Type B pancreatic cell (in vitro differentiated cells): ENCODE measurements around the gene DUSP9. TPM values are rescaled to one million over a fixed set of nuclear protein-coding genes. Genes with fewer than 3 reads are reported as not detected.

Experiments
- DNase-seq: peaks from one replicate; pipeline ENCODE4 v3.0.0; 2021; ENCODE audit warnings: mixed read lengths; ENCODE audit not compliant: unreplicated experiment; ENCODE audit errors: extremely low spot score
- H3K27ac Mint-ChIP-seq: 2 replicates; pipeline ENCODE4 v1.8.0; 2021; ENCODE audit warnings: mild to moderate bottlenecking, mixed read lengths
- H3K27me3 Mint-ChIP-seq: 2 replicates; pipeline ENCODE4 v1.8.0; 2021; ENCODE audit warnings: mixed read lengths
- H3K36me3 Mint-ChIP-seq: 2 replicates; pipeline ENCODE4 v1.8.0; 2021; ENCODE audit warnings: mixed read lengths
- H3K4me1 Mint-ChIP-seq: one replicate; pipeline ENCODE4 v1.8.0; 2021; ENCODE audit warnings: mixed read lengths; ENCODE audit not compliant: unreplicated experiment
- H3K4me3 Mint-ChIP-seq: 2 replicates; pipeline ENCODE4 v1.8.0; 2021; ENCODE audit warnings: mild to moderate bottlenecking, mixed read lengths
- H3K9me3 Mint-ChIP-seq: 2 replicates; pipeline ENCODE4 v1.8.0; 2021; ENCODE audit warnings: mixed read lengths
- total RNA-seq: library from RNA; stranded (reverse); gene quantifications from 2 replicates; pipeline ENCODE4 v1.2.1, GENCODE V29; 2021; ENCODE audit warnings: low replicate concordance
- TF ChIP-seq, protein P1 (sequence below): fragments of 200-600 bp; sonication (generic); conservative IDR thresholded peaks from 2 replicates; pipeline ENCODE4 v1.5.0; 2021; ENCODE audit warnings: antibody characterized with exemption, mild to moderate bottlenecking

The DUSP9 gene
- total RNA-seq, 1 donor from 2014 or later = 9.5 TPM

- TF ChIP-seq, protein P1, sequence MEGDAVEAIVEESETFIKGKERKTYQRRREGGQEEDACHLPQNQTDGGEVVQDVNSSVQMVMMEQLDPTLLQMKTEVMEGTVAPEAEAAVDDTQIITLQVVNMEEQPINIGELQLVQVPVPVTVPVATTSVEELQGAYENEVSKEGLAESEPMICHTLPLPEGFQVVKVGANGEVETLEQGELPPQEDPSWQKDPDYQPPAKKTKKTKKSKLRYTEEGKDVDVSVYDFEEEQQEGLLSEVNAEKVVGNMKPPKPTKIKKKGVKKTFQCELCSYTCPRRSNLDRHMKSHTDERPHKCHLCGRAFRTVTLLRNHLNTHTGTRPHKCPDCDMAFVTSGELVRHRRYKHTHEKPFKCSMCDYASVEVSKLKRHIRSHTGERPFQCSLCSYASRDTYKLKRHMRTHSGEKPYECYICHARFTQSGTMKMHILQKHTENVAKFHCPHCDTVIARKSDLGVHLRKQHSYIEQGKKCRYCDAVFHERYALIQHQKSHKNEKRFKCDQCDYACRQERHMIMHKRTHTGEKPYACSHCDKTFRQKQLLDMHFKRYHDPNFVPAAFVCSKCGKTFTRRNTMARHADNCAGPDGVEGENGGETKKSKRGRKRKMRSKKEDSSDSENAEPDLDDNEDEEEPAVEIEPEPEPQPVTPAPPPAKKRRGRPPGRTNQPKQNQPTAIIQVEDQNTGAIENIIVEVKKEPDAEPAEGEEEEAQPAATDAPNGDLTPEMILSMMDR = no peak
- Mint-ChIP-seq H3K4me1 (no peaks in the 10 kb centered on the region), H3K27ac (no peak overlapping the region), H3K4me3 (no peak overlapping the region), H3K27me3 (no peaks in the 10 kb centered on the region), H3K9me3 (peaks cover 6% of the 10 kb centered on the region), H3K36me3 (no peaks in the 10 kb centered on the region)
- no peak for DNase-seq
Measured at GRCh38 chrX:153631907-153632594, 15.0 kb upstream of the DUSP9 start.

GRCh38 chrX:153632595-153632946 is 14.4 kb upstream of the DUSP9 start:
- Mint-ChIP-seq H3K36me3 (no peaks in the 10 kb centered on the region), H3K9me3 (peaks cover 6% of the 10 kb centered on the region), H3K4me3 (no peak overlapping the region), H3K4me1 (no peaks in the 10 kb centered on the region), H3K27ac (no peak overlapping the region), H3K27me3 (no peaks in the 10 kb centered on the region)
- no peak for DNase-seq
- TF ChIP-seq, protein P1 = no peak

- TF ChIP-seq, protein P1 = no peak
- H3K4me1 Mint-ChIP-seq = no peaks in the 10 kb centered on the region
- no peaks in the 10 kb centered on the region for H3K36me3 Mint-ChIP-seq
- no peak overlapping the region for H3K27ac Mint-ChIP-seq
- no peaks in the 10 kb centered on the region for H3K27me3 Mint-ChIP-seq
- H3K9me3 Mint-ChIP-seq = peaks cover 6% of the 10 kb centered on the region
- no peak for DNase-seq
- H3K4me3 Mint-ChIP-seq = no peak overlapping the region
Measured at GRCh38 chrX:153633048-153633447, 14.0 kb upstream of the DUSP9 start.

DNA sequence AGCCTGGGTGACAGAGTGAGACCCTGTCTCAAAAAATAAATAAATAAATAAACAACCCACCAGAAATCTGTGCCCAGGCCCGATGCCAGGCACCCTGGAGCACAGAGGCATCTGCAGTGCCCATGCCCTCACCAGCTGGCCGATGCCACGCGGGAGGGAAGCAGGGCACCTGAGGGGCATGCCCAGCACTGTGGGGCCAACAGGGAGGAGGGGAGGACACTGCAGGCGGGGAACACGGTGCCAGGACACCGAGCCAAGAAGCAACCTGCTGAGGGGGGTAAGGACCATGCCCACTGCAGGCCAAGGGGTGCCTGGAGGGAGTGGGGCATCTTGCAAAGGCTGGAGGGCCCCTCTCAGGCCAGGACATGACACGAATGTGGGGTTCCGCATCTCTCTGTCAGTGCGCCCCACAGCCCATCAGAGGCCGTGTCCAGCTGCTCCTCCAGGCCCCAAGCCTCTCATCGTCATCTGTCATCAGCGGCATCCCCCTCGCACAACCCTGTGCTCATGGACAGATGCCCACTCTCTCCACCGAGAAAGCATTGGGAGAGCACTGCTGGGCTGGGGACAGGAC is 13.3 kb upstream of the DUSP9 start:
- Mint-ChIP-seq H3K27ac (no peak overlapping the region), H3K4me3 (no peak overlapping the region), H3K9me3 (peaks cover 6% of the 10 kb centered on the region), H3K27me3 (no peaks in the 10 kb centered on the region), H3K4me1 (no peaks in the 10 kb centered on the region), H3K36me3 (no peaks in the 10 kb centered on the region)
- no peak for DNase-seq
- TF ChIP-seq, protein P1 = no peak

DNA sequence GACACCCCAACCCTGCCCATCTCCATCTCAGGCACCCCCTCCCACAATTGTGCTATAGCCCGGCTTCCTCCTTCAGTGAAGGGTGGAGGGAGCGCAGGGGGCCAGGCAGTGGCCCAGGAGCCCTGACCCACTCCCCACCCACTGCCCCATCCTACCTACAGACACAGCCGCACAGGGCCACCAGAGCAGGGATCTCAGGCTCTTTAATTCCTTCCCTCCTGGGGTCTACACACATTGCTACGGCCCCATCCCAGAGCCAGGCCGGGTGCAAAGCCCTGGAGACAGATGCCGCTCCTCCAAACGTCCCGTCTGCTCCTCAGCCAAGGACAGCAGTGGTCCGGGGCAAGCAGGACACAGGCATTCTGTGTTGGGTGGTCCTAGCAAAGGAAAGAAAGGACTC is 12.8 kb upstream of the DUSP9 start:
- no peak for DNase-seq
- TF ChIP-seq, protein P1 = no peak
- no peaks in the 10 kb centered on the region for H3K27me3 Mint-ChIP-seq
- H3K9me3 Mint-ChIP-seq = peaks cover 6% of the 10 kb centered on the region
- no peaks in the 10 kb centered on the region for H3K36me3 Mint-ChIP-seq
- no peak overlapping the region for H3K27ac Mint-ChIP-seq
- no peak overlapping the region for H3K4me3 Mint-ChIP-seq
- H3K4me1 Mint-ChIP-seq = no peaks in the 10 kb centered on the region
